ENCODE results near the gene OCRL. TPM values are rescaled to one million over a fixed set of nuclear protein-coding genes. Genes with fewer than 3 reads are reported as not detected.
"Not testable (repeated sequence)": the region's sequence is repeated elsewhere in the genome, so short reads cannot be mapped to it uniquely, and the experiment has no call there.

OCRL gene
- total RNA-seq, 1 experiment from 2014 or later: 25.4 TPM

- BruUV-seq (replicated peaks): no TSS peak
- TF ChIP-seq CTCF (conservative IDR thresholded peaks at IDR 0.05; ENCODE audit: low read depth, low read length) (no peak), EZH2 (IDR thresholded peaks at IDR 0.05; ENCODE audit: borderline replicate concordance, low read depth, low read length, poor library complexity, severe bottlenecking) (no peak)
These were observed 32.4 kb downstream of the OCRL start for GRCh38 chrX:129572422-129572821.

GRCh38 chrX:129573652-129574051 lies 33.6 kb downstream of the OCRL start:
- H3K4me3 ChIP-seq (ENCODE audit: low read depth, low read length, poor library complexity, severe bottlenecking); DNase-seq (ENCODE audit: low spot score); POLR2A ChIA-PET (ENCODE audit: low non-redundant PET); H3K36me3 ChIP-seq (ENCODE audit: insufficient read depth, low read length, poor library complexity, severe bottlenecking); H3K9me3 ChIP-seq (ENCODE audit: low read depth, low read length, poor library complexity, severe bottlenecking); H3K27me3 ChIP-seq (replicated peaks; ENCODE audit: insufficient read depth, low read depth, low read length, poor library complexity); H3K27ac ChIP-seq (ENCODE audit: low read depth, low read length, poor library complexity, severe bottlenecking); BruUV-seq (replicated peaks); intact Hi-C loops (cut with micrococcal nuclease; ENCODE audit: unreplicated experiment); CTCF ChIA-PET: not testable (repeated sequence)
- peaks cover 30% of the 10 kb centered on the region for H3K4me1 ChIP-seq (ENCODE audit: insufficient read depth, low read length, poor library complexity, severe bottlenecking)

More at GRCh38 chrX:129572422-129572821, 32.4 kb downstream of the OCRL start:
- CTCF ChIA-PET: no interaction called here
- DNase-seq (ENCODE audit: low spot score): peak; percentile 45
- Histone ChIP-seq H3K4me3 (ENCODE audit: low read depth, low read length, poor library complexity, severe bottlenecking) (no peak overlapping the region), H3K4me1 (ENCODE audit: insufficient read depth, low read length, poor library complexity, severe bottlenecking) (peaks cover 26% of the 10 kb centered on the region), H3K27ac (ENCODE audit: low read depth, low read length, poor library complexity, severe bottlenecking) (no peak overlapping the region), H3K27me3 (replicated peaks; ENCODE audit: insufficient read depth, low read depth, low read length, poor library complexity) (no peaks in the 10 kb centered on the region), H3K9me3 (ENCODE audit: low read depth, low read length, poor library complexity, severe bottlenecking) (no peaks in the 10 kb centered on the region), H3K36me3 (ENCODE audit: insufficient read depth, low read length, poor library complexity, severe bottlenecking) (no peaks in the 10 kb centered on the region)
- POLR2A ChIA-PET (ENCODE audit: low non-redundant PET): interaction anchor here (0.6 kb wide), 1 partner anchor 89 kb away, joined by 3 read pairs; no protein-coding TSS in a partner anchor
- intact Hi-C loops (cut with micrococcal nuclease; ENCODE audit: unreplicated experiment): no loop called here

GRCh38 chrX:129574214-129574613 lies 34.2 kb downstream of the OCRL start:
- CTCF ChIA-PET: no interaction called here
- intact Hi-C loops (cut with micrococcal nuclease; ENCODE audit: unreplicated experiment): no loop called here
- BruUV-seq (replicated peaks): no TSS peak
- H3K4me1 ChIP-seq (ENCODE audit: insufficient read depth, low read length, poor library complexity, severe bottlenecking): peaks cover 30% of the 10 kb centered on the region
- POLR2A ChIA-PET (ENCODE audit: low non-redundant PET): no interaction called here
- TF ChIP-seq EZH2 (IDR thresholded peaks at IDR 0.05; ENCODE audit: borderline replicate concordance, low read depth, low read length, poor library complexity, severe bottlenecking): no peak
- no peak for TF ChIP-seq CTCF (conservative IDR thresholded peaks at IDR 0.05; ENCODE audit: low read depth, low read length)
- no peaks in the 10 kb centered on the region for H3K27me3 ChIP-seq (replicated peaks; ENCODE audit: insufficient read depth, low read depth, low read length, poor library complexity)
- H3K4me3 ChIP-seq (ENCODE audit: low read depth, low read length, poor library complexity, severe bottlenecking): no peak overlapping the region
- no peak overlapping the region for H3K27ac ChIP-seq (ENCODE audit: low read depth, low read length, poor library complexity, severe bottlenecking)
- H3K9me3 ChIP-seq (ENCODE audit: low read depth, low read length, poor library complexity, severe bottlenecking): no peaks in the 10 kb centered on the region
- no peaks in the 10 kb centered on the region for H3K36me3 ChIP-seq (ENCODE audit: insufficient read depth, low read length, poor library complexity, severe bottlenecking)
- DNase-seq (ENCODE audit: low spot score): no peak

- no peak overlapping the region for H3K27ac ChIP-seq (ENCODE audit: low read depth, low read length, poor library complexity, severe bottlenecking)
- peak; percentile 51 for DNase-seq (ENCODE audit: low spot score)
- TF ChIP-seq EZH2 (IDR thresholded peaks at IDR 0.05; ENCODE audit: borderline replicate concordance, low read depth, low read length, poor library complexity, severe bottlenecking): no peak
- TF ChIP-seq CTCF (conservative IDR thresholded peaks at IDR 0.05; ENCODE audit: low read depth, low read length): no peak
- ChIA-PET CTCF (no interaction called here), POLR2A (ENCODE audit: low non-redundant PET) (no interaction called here)
- H3K4me3 ChIP-seq (ENCODE audit: low read depth, low read length, poor library complexity, severe bottlenecking): no peak overlapping the region
- no TSS peak for BruUV-seq (replicated peaks)
- H3K36me3 ChIP-seq (ENCODE audit: insufficient read depth, low read length, poor library complexity, severe bottlenecking): no peaks in the 10 kb centered on the region
- H3K4me1 ChIP-seq (ENCODE audit: insufficient read depth, low read length, poor library complexity, severe bottlenecking): peaks cover 30% of the 10 kb centered on the region
- no peaks in the 10 kb centered on the region for H3K27me3 ChIP-seq (replicated peaks; ENCODE audit: insufficient read depth, low read depth, low read length, poor library complexity)
- no peaks in the 10 kb centered on the region for H3K9me3 ChIP-seq (ENCODE audit: low read depth, low read length, poor library complexity, severe bottlenecking)
- intact Hi-C loops (cut with micrococcal nuclease; ENCODE audit: unreplicated experiment): no loop called here
These were observed 36.5 kb downstream of the OCRL start for GRCh38 chrX:129576539-129576938.
